ENCODE measurements around the gene CHRNB4.

CHRNB4 gene

DNA sequence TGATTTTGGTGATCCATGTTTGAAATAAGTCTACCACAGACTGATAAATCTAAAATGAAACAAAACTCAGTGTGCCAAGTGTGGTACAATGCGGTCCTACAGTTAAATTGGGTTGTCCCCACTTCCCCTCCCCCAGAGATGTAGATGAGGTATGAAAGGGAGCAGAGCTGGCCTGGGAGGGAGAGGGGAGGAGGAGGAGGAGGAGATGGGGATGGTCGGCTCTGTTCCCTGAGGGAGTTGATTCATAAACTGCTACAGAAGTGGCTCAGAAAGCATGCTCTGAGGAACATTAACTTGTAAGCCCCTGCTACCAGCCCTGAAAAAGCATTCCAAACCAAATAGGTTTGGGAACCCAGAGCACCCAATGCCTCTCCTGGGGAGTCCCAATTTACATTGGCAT lies 28.0 kb upstream of the CHRNB4 start:
- in situ Hi-C loops (cut with MboI; ENCODE audit: low sequenced_read_pairs): no loop called here

DNA sequence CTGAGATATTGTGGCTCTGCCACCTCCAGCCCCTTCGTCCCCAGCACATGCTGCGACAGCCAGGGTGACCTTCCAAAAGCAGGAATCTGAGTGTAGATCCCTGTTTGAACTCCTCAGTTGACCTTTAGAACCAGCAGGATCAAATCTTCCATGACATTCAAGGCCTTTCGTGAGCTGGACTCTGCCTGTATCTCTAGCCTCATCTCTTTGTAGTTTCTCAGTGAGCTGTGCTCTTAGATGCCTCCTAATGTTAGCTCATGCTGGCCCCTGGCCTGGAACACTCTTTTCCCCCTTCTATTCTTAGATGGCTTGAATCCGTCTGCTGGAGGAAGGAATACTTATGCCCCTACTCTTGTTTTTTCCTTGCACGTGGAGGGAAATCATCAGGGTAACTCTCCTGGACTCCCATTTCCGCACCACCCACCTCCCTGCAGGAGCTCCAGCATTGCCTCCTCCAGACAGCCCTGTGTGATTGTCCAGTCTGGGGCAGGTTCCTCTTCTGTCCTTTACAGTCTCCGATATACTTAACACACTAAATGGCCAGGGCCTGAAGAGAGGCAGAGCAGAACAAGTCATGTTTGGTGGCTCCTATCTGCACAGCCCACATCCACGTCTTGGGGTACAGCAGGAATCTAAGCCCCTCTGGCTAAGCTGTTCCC lies 26.7 kb upstream of the CHRNB4 start:
- in situ Hi-C loops (cut with MboI; ENCODE audit: low sequenced_read_pairs): no loop called here

DNA sequence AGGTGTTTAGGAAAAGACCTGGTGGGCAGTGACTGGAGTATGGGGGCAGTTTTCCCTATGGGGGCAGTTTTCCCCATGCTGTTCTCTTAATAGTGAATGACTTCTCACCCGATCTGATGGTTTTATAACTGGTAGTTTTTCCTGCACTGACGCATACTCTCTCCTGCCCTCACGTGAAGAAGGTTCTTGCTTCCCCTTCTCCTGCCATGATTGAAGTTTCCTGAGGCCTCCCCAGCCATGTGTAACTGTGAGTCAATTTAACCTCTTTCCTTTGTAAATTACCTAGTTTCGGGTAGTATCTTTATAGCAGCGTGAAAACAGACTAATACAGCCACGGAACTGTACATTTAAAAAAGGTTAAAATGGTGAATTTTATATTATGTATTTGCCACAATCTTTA lies 25.0 kb upstream of the CHRNB4 start:
- in situ Hi-C loops (cut with MboI; ENCODE audit: low sequenced_read_pairs): no loop called here

DNA sequence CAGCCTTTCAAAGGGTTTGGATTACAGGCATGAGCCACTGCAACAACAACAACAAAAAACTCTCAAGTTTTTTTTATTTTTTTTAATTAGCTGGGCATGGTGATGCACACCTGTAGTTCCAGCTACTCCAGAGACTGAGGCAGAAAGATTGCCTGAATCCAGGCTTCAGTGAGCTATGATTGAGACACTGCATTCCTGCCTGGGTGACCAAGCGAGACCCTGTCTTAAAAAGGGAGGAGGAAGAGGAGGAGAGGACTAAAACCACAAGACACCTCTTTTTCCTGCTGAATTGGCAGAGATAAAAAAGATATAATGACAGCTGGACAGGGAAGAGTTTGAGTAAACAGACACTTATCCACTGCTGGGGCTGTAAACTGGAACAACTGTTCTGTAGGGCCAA lies 22.7 kb upstream of the CHRNB4 start:
- in situ Hi-C loops (cut with MboI; ENCODE audit: low sequenced_read_pairs): no loop called here

DNA sequence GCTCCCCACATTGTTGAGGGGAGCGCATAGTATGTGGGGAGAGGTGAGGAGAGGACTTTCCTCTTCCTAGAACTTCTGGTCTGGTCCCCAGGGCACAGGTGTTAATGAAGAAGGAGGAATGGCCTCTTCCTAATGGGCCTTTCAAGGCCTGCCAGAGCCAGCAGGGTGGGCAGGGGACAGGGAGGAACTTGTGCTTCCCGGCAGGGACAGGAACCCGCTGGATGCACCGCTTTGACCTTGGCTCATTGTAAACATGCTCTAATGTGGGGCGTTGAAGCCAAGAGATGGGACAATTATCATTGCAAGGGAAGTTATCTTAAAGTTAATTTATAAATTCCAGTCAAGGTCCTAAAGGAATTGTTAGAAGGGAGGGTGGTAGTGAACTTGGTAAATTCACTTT lies 21.0 kb upstream of the CHRNB4 start:
- in situ Hi-C loops (cut with MboI; ENCODE audit: low sequenced_read_pairs): no loop called here

DNA sequence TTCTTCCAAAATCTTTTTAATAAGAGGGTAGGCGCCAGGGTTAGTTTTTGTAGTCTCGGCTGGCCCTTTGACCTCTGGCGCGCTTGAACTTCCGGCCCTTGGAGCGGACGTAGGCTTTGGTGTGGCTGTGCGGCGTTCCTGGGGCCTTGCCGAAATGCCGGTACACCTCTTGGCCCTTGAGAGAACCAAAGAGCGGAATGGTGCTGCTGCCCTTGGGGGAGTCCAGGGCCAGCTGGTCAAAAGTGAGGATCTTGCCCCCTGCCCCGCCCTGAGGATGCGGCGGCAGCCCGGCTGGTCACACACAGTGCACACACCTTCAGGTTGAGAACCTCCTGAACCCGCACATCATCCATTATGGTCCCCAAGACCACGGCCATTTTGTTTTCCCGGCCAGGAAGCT lies 20.0 kb upstream of the CHRNB4 start:
- in situ Hi-C loops (cut with MboI; ENCODE audit: low sequenced_read_pairs): no loop called here

DNA sequence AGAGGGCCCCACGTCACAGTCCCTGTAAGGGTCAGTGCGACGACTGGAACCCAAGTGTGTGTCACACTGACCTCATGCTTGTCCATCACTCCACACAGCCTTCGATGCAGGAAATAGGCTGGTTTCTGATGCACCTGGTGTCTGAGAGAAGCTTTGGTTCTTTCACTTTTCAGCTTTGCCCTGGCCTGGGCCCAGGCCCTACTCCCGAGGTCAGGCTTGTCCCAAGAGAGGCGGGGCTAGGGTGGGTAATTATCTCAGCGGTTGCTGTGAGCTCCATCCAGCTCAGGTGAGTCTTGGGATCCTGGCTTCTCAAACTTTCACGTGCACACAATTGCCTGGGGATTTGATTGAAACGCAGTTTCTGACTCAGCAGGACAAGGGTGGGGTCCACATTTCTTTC lies 19.6 kb upstream of the CHRNB4 start:
- in situ Hi-C loops (cut with MboI; ENCODE audit: low sequenced_read_pairs): no loop called here

DNA sequence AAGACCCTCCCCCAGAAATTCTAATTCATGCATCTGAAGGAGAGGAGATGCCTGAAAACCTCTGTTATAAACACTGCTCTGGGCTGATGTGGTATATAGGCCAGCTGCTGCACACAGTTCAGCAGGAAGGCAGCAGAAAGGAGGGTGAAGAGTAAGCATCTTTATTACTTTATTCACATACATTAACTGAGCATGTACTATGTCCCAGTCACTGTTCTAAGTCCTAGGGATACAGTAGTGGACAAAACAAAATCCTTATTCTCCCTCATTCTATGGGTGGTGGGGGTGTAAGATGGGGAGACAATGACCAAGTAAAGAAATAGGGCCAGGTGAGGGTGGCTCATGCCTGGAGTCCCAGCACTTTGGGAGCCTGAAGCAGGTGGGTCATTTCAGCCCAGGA lies 17.8 kb upstream of the CHRNB4 start:
- in situ Hi-C loops (cut with MboI; ENCODE audit: low sequenced_read_pairs): no loop called here

DNA sequence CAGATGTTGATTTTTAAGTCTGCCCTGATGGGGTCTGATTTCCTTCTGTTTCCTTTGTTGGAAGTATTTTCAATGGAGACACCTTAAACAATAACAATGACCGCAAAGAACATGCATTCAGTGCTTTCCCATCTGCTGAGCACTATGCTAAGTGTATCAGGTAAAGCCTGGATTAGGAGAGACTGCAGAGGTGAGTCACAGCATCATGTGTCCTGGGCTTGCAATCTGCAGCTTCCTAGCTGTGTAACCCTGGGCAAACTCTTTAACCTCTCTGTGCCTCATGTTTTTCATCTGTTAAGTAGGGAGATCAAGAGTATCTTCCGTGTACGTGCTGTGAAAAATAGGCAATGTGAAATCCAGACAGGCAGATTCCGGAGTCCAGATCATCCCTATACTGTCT lies 13.3 kb upstream of the CHRNB4 start:
- in situ Hi-C loops (cut with MboI; ENCODE audit: low sequenced_read_pairs): no loop called here

DNA sequence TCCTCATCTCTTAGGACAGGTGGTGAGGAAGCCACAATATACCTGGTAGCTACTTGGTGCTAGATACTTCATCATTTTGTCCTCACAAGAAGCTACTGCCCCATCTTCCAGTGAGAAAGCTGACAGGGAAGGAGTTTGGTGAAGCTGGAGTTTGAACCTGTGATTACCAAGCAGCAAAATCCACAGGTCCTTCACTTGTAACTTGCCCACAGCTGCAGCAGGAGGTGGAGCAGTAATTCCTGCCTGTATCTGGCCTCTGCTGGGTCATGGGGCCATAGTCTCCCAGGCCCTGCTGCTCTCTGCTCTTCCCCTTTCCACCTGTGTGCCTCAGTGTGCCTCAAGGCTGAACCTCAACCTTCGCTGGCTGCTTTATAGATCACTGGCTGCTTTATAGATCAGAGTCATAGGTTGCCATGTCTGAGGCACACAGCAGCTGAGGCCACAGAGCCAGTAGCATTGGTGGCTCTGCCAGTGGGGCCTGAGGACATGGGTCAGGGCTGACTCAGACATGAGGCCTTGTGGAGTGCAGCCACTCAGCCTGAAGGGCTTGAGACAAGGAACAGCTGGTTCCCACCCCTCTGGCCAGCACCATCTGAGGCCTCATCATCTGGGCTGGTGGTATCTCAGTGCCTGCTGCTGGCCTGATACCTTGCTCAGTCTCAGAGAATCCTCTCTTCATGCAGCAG lies 11.1 kb upstream of the CHRNB4 start:
- in situ Hi-C loops (cut with MboI; ENCODE audit: low sequenced_read_pairs): no loop called here

DNA sequence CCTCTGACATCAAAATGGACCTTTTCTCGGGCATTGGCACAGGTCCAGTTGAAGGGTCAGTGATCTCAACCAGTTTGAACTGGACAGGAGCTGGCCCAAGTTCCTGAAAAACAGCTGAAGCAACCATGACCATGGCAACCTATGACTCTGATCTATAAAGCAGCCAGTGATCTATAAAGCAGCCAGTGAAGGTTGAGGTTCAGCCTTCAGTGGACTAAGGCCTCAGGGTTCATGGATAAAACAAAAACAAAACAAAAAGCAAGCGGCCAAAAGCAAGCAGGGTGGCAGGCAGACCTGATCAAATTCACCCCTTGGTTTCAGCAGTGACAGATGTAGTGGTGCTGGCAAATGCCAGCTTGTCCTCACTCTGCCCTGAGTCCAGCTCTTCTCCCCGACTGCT lies 10.0 kb upstream of the CHRNB4 start:
- in situ Hi-C loops (cut with MboI; ENCODE audit: low sequenced_read_pairs): no loop called here

DNA sequence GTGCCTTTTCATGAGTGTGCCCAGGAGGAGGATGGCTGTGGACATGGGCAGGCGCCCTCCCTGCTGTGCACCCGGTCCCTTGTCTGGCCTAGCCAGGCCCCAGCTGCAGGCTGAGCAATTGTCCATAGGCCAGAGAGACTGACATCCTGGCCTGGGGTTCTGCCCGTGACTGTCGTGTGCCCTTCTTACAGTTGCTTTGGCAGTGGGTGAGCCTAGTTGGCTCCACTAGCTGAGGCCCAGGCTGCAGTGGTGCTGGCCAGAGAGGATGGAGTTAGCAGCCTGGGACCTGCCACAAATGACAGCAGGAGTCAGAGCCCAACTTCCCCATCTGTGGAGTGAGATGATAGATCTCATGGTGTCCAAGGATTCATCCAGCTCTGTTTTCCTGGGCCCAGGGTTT lies 9.0 kb upstream of the CHRNB4 start:
- in situ Hi-C loops (cut with MboI; ENCODE audit: low sequenced_read_pairs): no loop called here

DNA sequence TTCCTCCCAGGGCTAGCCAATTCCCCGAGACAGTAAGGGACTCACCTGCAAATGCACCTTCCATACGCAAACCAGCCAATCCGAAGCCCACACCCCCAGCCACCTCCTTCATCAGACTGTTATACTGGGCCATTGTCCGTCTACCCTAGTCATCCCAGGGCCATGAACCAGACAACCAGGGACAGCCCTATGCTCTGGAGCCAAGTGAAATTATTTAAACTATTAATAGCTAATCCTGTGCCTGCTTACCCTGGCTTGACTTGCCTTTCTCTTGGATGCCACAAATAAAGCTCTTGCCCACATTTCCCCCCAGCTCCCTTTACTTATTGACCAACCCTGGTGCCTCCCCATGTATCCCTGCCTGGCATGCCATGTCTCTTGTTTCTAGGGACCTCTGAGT lies 4.0 kb upstream of the CHRNB4 start:
- in situ Hi-C loops (cut with MboI; ENCODE audit: low sequenced_read_pairs): loop anchor here (10.0 kb wide), 1 partner anchor 70 kb away; no protein-coding TSS in a partner anchor

DNA sequence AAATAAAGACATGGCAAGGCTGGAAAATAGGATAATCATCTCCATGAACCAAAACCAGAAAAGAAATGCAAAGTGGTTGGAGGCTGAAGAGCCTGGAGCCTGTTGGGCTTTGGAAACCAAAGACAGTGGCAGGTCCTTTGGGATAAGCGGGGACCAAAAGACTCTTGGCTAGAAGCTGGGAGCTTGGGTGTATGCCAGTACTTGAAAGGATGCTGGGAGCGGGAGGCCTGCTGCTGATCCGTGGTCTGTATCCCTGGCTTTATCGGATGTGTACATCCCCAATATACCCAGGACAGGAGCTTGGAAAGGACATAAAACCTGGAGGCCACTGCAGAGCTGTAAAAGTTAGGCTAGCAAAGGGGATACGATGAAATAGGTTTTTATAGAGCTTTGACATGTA lies 1.3 kb upstream of the CHRNB4 start:
- in situ Hi-C loops (cut with MboI; ENCODE audit: low sequenced_read_pairs): loop anchor here (10.0 kb wide), 1 partner anchor 72 kb away; no protein-coding TSS in a partner anchor

DNA sequence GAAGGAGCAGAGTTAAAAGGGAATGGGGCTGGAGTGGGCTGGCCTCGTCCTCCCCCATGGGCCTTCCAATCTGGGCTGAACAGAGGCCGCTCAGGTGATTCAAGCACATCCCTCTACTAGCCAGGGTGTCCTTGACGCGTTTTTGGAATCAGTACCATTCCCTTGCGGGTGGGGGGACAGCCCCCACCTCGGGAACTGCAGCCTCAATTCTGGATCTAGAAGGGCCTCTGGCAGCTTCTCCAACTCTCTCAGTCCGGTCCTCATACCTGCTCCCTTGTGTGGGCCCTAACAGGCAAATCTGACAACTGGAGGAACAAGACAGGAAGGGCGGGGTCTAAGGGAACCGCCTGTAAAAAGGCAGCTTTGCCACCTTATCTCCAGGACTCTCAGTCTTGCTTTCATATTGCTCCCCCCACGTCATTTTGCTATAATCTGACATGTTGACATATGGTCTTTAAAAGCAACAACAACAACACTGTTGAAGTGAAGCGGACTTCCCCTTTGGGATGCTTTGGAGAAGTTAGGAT lies 802 bp upstream of the CHRNB4 start:
- in situ Hi-C loops (cut with MboI; ENCODE audit: low sequenced_read_pairs): loop anchor here (10.0 kb wide), 1 partner anchor 73 kb away; no protein-coding TSS in a partner anchor

DNA sequence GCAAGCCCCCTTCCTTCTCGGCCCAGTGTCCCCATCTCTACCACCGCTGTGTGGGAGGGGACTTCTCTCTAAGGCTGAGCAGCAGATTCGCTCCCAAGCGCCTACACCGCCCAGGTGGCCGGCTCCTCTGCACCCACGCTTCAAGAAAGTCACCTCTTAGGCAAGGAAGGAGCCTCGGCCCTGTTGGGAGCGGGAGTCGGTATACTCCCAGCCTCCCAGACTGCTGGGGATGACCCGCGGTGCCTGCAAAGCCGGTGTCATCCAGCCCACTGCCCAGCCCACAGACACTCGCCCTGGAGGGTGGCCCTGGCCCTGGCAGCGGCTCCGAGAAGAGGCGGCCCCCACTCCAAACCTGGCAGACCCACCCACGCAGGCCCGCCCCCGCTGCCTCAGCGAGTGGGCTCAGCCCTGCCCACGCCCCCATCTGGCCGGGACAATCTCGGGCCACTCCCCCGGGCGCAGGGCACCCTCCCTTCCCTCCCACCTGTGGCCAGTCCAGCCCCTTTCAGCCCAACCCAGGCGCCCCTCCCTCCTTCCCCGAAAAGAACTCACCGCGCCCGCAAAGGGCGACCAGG lies 396 bp downstream of the CHRNB4 start:
- in situ Hi-C loops (cut with MboI; ENCODE audit: low sequenced_read_pairs): loop anchor here (10.0 kb wide), 1 partner anchor 74 kb away; no protein-coding TSS in a partner anchor

DNA sequence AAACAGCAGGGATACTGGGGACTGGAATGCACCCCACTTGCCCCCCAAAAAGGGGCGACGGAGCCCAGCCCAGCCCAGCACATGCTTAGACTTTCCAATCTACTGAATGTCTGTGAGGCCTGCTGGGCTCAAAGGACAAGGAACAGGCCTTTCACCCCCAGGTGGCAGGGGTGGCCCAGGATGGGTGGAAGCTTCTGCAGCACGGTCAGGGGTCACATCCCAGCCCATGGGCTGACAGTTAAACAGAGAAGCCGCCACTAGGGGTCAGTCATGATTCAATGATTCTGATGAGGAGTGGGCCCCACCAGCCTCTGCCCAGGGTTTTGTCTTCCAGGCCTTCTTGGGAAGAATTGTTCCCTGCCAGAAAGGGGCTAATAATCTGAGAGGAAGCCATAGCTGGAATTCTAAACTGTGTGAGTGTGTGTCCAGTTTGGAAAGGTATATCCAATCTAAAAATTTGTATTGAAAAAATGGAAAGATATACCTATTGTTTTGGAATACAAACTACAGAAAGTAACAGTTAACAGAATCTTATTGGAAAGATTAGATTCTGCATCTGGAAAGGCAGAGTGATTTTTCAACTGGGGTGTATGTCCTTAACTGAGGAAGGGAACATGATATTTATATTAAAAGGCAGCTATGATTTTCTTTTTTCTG lies 2.2 kb downstream of the CHRNB4 start:
- in situ Hi-C loops (cut with MboI; ENCODE audit: low sequenced_read_pairs): no loop called here

DNA sequence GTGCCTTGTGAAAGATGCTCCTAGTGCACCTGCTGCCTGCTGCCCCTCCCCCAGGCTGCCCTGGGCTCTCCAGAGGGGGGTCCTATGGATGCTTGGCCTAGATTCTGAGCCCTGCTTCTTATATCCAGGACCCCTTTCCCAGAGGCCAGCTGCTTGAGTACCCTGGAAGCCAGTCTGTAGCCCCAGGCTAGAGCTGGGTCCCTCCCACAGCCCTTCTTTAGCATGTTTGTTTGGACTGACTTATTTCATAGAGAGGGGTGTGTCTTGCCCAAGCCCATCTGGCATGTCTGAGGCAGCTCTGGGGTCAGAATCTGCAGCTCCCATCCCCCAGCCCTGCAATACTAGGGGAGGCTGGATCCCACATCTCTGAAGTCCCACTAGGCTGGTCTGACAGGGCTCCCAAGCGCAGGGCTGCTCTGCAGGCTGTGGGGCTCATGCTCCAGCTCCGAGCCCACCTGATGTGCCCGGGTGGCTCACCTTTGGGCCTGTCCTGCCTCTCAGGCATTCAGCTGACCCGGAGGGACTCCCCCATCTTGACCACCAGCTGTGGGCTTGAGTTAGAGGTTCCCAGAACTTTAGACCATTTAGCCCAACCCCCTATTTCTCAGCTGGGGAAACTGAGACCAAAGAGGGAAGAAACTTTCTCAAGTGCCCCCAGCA lies 3.1 kb downstream of the CHRNB4 start:
- in situ Hi-C loops (cut with MboI; ENCODE audit: low sequenced_read_pairs): no loop called here

DNA sequence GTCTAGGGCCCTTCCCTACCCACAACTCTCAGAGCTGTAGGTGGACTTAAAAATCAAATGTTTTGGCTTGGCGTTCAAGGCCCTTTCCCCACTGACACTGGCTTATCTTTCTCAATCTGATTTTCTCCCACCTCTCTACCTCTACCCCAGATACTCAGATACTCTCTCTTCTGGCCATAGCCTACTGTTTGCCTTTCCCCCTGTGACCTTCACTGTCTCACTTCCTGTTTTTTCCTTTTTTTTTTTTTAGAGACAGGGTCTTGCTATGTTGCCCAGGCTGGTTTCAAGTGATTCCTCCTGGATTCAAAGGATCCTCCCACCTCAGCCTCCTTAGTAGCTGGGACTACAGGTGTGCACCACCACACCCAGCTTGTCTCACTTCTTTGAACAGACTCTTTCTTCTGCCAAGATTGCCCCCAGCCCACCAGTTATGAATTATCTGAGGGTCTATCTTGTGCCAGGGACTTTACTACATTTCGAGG lies 4.6 kb downstream of the CHRNB4 start:
- in situ Hi-C loops (cut with MboI; ENCODE audit: low sequenced_read_pairs): no loop called here

DNA sequence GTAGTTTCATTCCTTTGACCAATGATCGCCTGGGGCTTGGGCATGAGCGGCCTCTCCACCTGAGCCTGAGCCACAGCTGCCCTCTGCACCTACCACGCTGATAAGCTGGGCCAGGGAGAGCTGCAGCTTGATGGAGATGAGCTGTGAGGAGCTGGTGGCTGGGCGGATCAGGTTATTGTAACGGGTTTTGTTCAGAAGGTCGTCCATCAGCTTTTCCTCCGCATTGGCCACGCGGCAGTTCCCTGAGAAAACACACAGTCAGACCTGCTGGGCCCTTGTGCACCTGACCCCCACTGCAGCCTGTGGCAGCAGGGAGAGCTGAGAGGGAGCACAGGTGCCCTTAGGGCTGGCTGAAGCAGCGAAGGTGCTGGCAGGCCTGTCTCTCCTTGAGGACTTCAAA lies 5.7 kb downstream of the CHRNB4 start:
- in situ Hi-C loops (cut with MboI; ENCODE audit: low sequenced_read_pairs): no loop called here

All from HL-60/S4 (cell line).